H1 (cell line): ENCODE results near the gene WDR75. TPM values are rescaled to one million over a fixed set of nuclear protein-coding genes. Genes with fewer than 3 reads are reported as not detected.

Experiments used
- CTCF ChIA-PET: fragments of 300-600 bp; sonication (Branson Sonifier 250); formaldehyde crosslinking; loops from one replicate; lab custom pipeline; 2021; ENCODE audit not compliant: partially characterized antibody; lab: Charles Lee
- POLR2A ChIA-PET: fragments of 300-600 bp; sonication (Branson Sonifier 250); formaldehyde crosslinking; loops from one replicate; lab custom pipeline; 2021; ENCODE audit warnings: inconsistent platforms; ENCODE audit not compliant: partially characterized antibody; lab: Charles Lee
- DNase-seq, 2 experiments: peaks; one replicate each; pipeline versions ENCODE4 v3.0.0 to v3.0.0-alpha.2; 2010 to 2022; ENCODE audit warnings: low spot score in 2 of 2, low read depth in 1 of 2, mixed read lengths in 1 of 2
- FAIRE-seq: peaks from 2 replicates; lab custom pipeline; 2011; peaks lifted over from hg19 to GRCh38; lab: Jason Lieb, UNC
- H2AFZ ChIP-seq: 2 replicates; pipeline ENCODE4 v1.8.1; 2012; ENCODE audit warnings: low read length, inconsistent platforms
- H2AK5ac ChIP-seq: 2 replicates; pipeline ENCODE4 v1.6.1; 2013; ENCODE audit warnings: low read depth, low read length
- H2BK120ac ChIP-seq: replicated peaks from 2 replicates; pipeline ENCODE3; 2013; ENCODE audit warnings: low read depth, low read length, inconsistent platforms
- H2BK12ac ChIP-seq: 2 replicates; pipeline ENCODE4 v1.6.1; 2013; ENCODE audit warnings: low read depth, low read length
- H2BK15ac ChIP-seq: 2 replicates; pipeline ENCODE4 v1.6.1; 2013; ENCODE audit warnings: low read length
- H2BK20ac ChIP-seq: 2 replicates; pipeline ENCODE4 v1.6.1; 2013; ENCODE audit warnings: low read length
- H2BK5ac ChIP-seq: 2 replicates; pipeline ENCODE4 v1.6.1; 2013; ENCODE audit warnings: low read depth, low read length
- H3K14ac ChIP-seq: 2 replicates; pipeline ENCODE4 v1.6.1; 2013; ENCODE audit warnings: inconsistent platforms; ENCODE audit not compliant: insufficient read length
- H3K18ac ChIP-seq: 2 replicates; pipeline ENCODE4 v1.6.1; 2013; ENCODE audit warnings: low read length; ENCODE audit errors: extremely low read depth
- H3K23ac ChIP-seq: 2 replicates; pipeline ENCODE4 v1.6.1; 2013; ENCODE audit warnings: inconsistent platforms; ENCODE audit not compliant: insufficient read length
- H3K23me2 ChIP-seq: 2 replicates; pipeline ENCODE4 v1.6.1; 2013; ENCODE audit warnings: low read depth, low read length
- H3K27ac ChIP-seq: 2 replicates; pipeline ENCODE4 v1.6.1; 2011; ENCODE audit warnings: low read depth, low read length, inconsistent platforms
- H3K27me3 ChIP-seq, 4 experiments: replicated peaks in 1 of 4; 1 replicate in 1 of 4; 2 replicates in 3 of 4; pipeline versions ENCODE4 v1.6.1 to v1.8.1; 2011 to 2013; ENCODE audit warnings: low read length in 3 of 4, mild to moderate bottlenecking in 3 of 4, inconsistent platforms in 2 of 4, mixed read lengths in 2 of 4, moderate library complexity in 1 of 4; ENCODE audit not compliant: control insufficient read depth in 3 of 4, insufficient read depth in 3 of 4; ENCODE audit errors: extremely low read depth in 1 of 4
- H3K36me3 ChIP-seq, 4 experiments: 2 replicates each; pipeline versions ENCODE4 v1.6.1 to v1.8.1; 2011 to 2013; ENCODE audit warnings: mild to moderate bottlenecking in 4 of 4, low read length in 3 of 4, moderate library complexity in 2 of 4, control low read depth in 1 of 4, inconsistent platforms in 1 of 4; ENCODE audit not compliant: insufficient read depth in 4 of 4, control insufficient read depth in 2 of 4
- H3K4ac ChIP-seq: replicated peaks from 2 replicates; pipeline ENCODE3; 2013; ENCODE audit warnings: low read length, low read depth, mixed read lengths, inconsistent platforms; ENCODE audit not compliant: insufficient read length
- H3K4me1 ChIP-seq, 4 experiments: replicated peaks in 1 of 4; 1 replicate in 1 of 4; 2 replicates in 3 of 4; pipeline versions ENCODE4 v1.6.1 to v1.8.1; 2011 to 2013; ENCODE audit warnings: low read length in 3 of 4, inconsistent platforms in 2 of 4, mixed read lengths in 1 of 4; ENCODE audit not compliant: insufficient read depth in 4 of 4, control insufficient read depth in 3 of 4
- H3K4me2 ChIP-seq, 2 experiments: 2 replicates each; pipeline versions ENCODE4 v1.6.1 to v1.8.1; 2011 to 2013; ENCODE audit warnings: low read depth in 2 of 2, low read length in 2 of 2, control low read depth in 1 of 2, inconsistent platforms in 1 of 2, mild to moderate bottlenecking in 1 of 2; ENCODE audit not compliant: insufficient read depth in 1 of 2
- H3K4me3 ChIP-seq, 4 experiments: fragments of 200-600, 300-600 bp in 1 of 4; sonication (generic), shearing (Covaris generic), sonication (Bioruptor Twin) in 1 of 4; 2 replicates each; pipeline versions ENCODE4 v1.5.1 to v1.8.1; 2011 to 2016; ENCODE audit warnings: low read length in 4 of 4, low read depth in 3 of 4, control low read depth in 2 of 4, inconsistent platforms in 2 of 4, mild to moderate bottlenecking in 2 of 4, mixed read lengths in 1 of 4, moderate library complexity in 1 of 4; ENCODE audit not compliant: insufficient read depth in 2 of 4; ENCODE audit errors: extremely low read depth in 1 of 4
- H3K56ac ChIP-seq: replicated peaks from 2 replicates; pipeline ENCODE3; 2013; ENCODE audit warnings: low read depth, mild to moderate bottlenecking, mixed read lengths, low read length, inconsistent platforms; ENCODE audit not compliant: insufficient read length
- H3K79me1 ChIP-seq: 2 replicates; pipeline ENCODE4 v1.6.1; 2013; ENCODE audit warnings: low read depth, low read length, control low read depth
- H3K79me2 ChIP-seq, 2 experiments: 2 replicates each; pipeline versions ENCODE4 v1.6.1 to v1.8.1; 2012 to 2013; ENCODE audit warnings: low read length in 2 of 2, mild to moderate bottlenecking in 2 of 2, inconsistent platforms in 1 of 2; ENCODE audit not compliant: insufficient read depth in 2 of 2, control insufficient read depth in 1 of 2
- H3K9ac ChIP-seq, 4 experiments: replicated peaks in 1 of 4; 1 replicate in 1 of 4; 2 replicates in 3 of 4; pipeline versions ENCODE4 v1.6.1 to v1.8.1; 2011 to 2013; ENCODE audit warnings: low read depth in 3 of 4, low read length in 3 of 4, control low read depth in 2 of 4, mild to moderate bottlenecking in 2 of 4, moderate library complexity in 2 of 4, inconsistent platforms in 1 of 4; ENCODE audit errors: extremely low read depth in 1 of 4
- H3K9me3 ChIP-seq, 2 experiments: 2 replicates each; pipeline versions ENCODE4 v1.6.1 to v1.8.1; 2012 to 2013; ENCODE audit warnings: mild to moderate bottlenecking in 2 of 2, moderate library complexity in 2 of 2, control low read depth in 1 of 2, inconsistent platforms in 1 of 2, low read depth in 1 of 2, low read length in 1 of 2, mixed read lengths in 1 of 2; ENCODE audit not compliant: insufficient read depth in 2 of 2
- H4K20me1 ChIP-seq, 2 experiments: replicated peaks in 1 of 2; 2 replicates each; pipeline versions ENCODE3 to v1.8.1; 2011 to 2013; ENCODE audit warnings: inconsistent platforms in 2 of 2, low read length in 2 of 2, mild to moderate bottlenecking in 1 of 2; ENCODE audit not compliant: insufficient read depth in 2 of 2, control insufficient read depth in 1 of 2
- H4K5ac ChIP-seq: 2 replicates; pipeline ENCODE4 v1.6.1; 2013; ENCODE audit warnings: low read length, low read depth, mixed read lengths, inconsistent platforms; ENCODE audit not compliant: insufficient read length
- H4K8ac ChIP-seq: 2 replicates; pipeline ENCODE4 v1.8.0; 2013; ENCODE audit warnings: mild to moderate bottlenecking, moderate library complexity, low read length, inconsistent platforms; ENCODE audit not compliant: insufficient read depth; ENCODE audit errors: extremely low read depth
- H4K91ac ChIP-seq: replicated peaks from 2 replicates; pipeline ENCODE3; 2013; ENCODE audit warnings: low read length, mixed read lengths, inconsistent platforms; ENCODE audit not compliant: insufficient read length
- ASH2L ChIP-seq: fragments of 200-600, 300-600 bp; sonication (generic); IDR thresholded peaks from one replicate; pipeline ENCODE4 v1.7.1; 2017; ENCODE audit warnings: low read length
- CEBPB ChIP-seq: IDR thresholded peaks from 2 replicates; pipeline ENCODE4 v1.6.1; 2012; ENCODE audit warnings: low read depth, low read length
- EP300 ChIP-seq, 2 experiments: IDR thresholded peaks; 1 replicate in 1 of 2; 2 replicates in 1 of 2; pipeline ENCODE4 v1.6.1; 2011 to 2012; ENCODE audit warnings: low read depth in 2 of 2, low read length in 2 of 2, mild to moderate bottlenecking in 2 of 2, borderline replicate concordance in 1 of 2, inconsistent platforms in 1 of 2, moderate library complexity in 1 of 2
- FOSL1 ChIP-seq: IDR thresholded peaks from 2 replicates; pipeline ENCODE4 v1.6.1; 2011; ENCODE audit warnings: mild to moderate bottlenecking, low read depth, low read length, moderate library complexity; ENCODE audit not compliant: insufficient read depth
- KDM1A ChIP-seq: fragments of 200-600, 300-600 bp; sonication (generic); IDR thresholded peaks from 2 replicates; pipeline ENCODE4 v1.7.1; 2016; ENCODE audit warnings: mild to moderate bottlenecking, low read length, borderline replicate concordance
- KDM4A ChIP-seq: IDR thresholded peaks from one replicate; pipeline ENCODE4 v1.7.1; 2012; ENCODE audit warnings: low read depth, mild to moderate bottlenecking, moderate library complexity, low read length, inconsistent platforms; ENCODE audit not compliant: severe bottlenecking
- KDM5A ChIP-seq: fragments of 200-600 bp; IDR thresholded peaks from 2 replicates; pipeline ENCODE4 v1.7.1; 2012; ENCODE audit warnings: mild to moderate bottlenecking, low read length, inconsistent platforms, mixed read lengths
- PHF8 ChIP-seq: fragments of 200-600 bp; sonication (generic); conservative IDR thresholded peaks from 2 replicates; pipeline ENCODE4 v1.7.1; 2012; ENCODE audit warnings: low read depth, mild to moderate bottlenecking, inconsistent platforms, low read length, moderate library complexity
- POLR2AphosphoS5 ChIP-seq: IDR thresholded peaks from 2 replicates; pipeline ENCODE4 v1.6.1; 2011; ENCODE audit warnings: low read depth, low read length
- SIN3A ChIP-seq, 2 experiments: IDR thresholded peaks in 1 of 2; conservative IDR thresholded peaks in 1 of 2; 2 replicates each; pipeline ENCODE4 v1.6.1; 2011 to 2012; ENCODE audit warnings: low read length in 2 of 2, improper control_type of control experiment in 1 of 2, low read depth in 1 of 2, mild to moderate bottlenecking in 1 of 2
- SRF ChIP-seq: IDR thresholded peaks from 2 replicates; pipeline ENCODE4 v1.6.1; 2011; ENCODE audit warnings: mild to moderate bottlenecking, low read depth, low read length, moderate library complexity
- TAF1 ChIP-seq: IDR thresholded peaks from 2 replicates; pipeline ENCODE4 v1.6.1; 2011; ENCODE audit warnings: mild to moderate bottlenecking, low read depth, low read length
- TAF7 ChIP-seq: optimal IDR thresholded peaks from 2 replicates; pipeline ENCODE3; 2011; ENCODE audit warnings: low read depth, mild to moderate bottlenecking, inconsistent platforms, low read length, moderate library complexity, borderline replicate concordance
- WGBS, 2 experiments: shearing (Covaris generic) in 1 of 2; methylation state at CpG; one replicate each; pipeline versions ENCODE4 v1.1.6 to v1.1.7; 2013 to 2015; ENCODE audit warnings: low lambda C conversion rate in 2 of 2, mixed read lengths in 2 of 2, inconsistent platforms in 1 of 2, low coverage in 1 of 2, missing lambda C conversion rate in 1 of 2; ENCODE audit not compliant: insufficient replicate concordance in 2 of 2, insufficient coverage in 1 of 2, insufficient read length in 1 of 2; ENCODE audit errors: extremely low coverage in 1 of 2, missing lambda C conversion rate in 1 of 2; 5-methylcytosine and 5-hydroxymethylcytosine counted together
- polyA plus RNA-seq, 7 experiments: library from polyadenylated mRNA; depleted of rRNA in 3 of 7; stranded (reverse) in 5 of 7; unstranded in 2 of 7; fragments of >200 nt in 5 of 7; fragments of 200-250 nt in 2 of 7; gene quantifications; 1 replicate in 5 of 7; 2 replicates in 1 of 7; 4 replicates in 1 of 7; pipeline versions ENCODE4 v1.2.1 to v1.2.3, GENCODE V29; 2011 to 2013; ENCODE audit warnings: missing spikeins in 2 of 7, mixed read lengths in 2 of 7
- total RNA-seq: library from RNA; stranded (reverse); fragmentation: NEBNext Ultra II Directional; extraction: Animal tissue kit (Norgen Biotek cat#: 25700); gene quantifications from 2 replicates; pipeline ENCODE4 v1.2.1, GENCODE V29; 2021
- TF ChIP-seq, protein P1 (sequence below): IDR thresholded peaks from 2 replicates; pipeline ENCODE4 v1.6.1; 2012; ENCODE audit warnings: inconsistent platforms

The WDR75 gene
- total and polyA plus RNA-seq, 2 of the 8 experiments (the other 6 are each of a cell fraction or from before 2014, with no cell fraction given): 26.9 to 77.1 TPM

- Histone ChIP-seq H2BK15ac (no peak overlapping the region), H3K9me3 (peaks cover 12 to 13% of the 10 kb centered on the region in 2 experiments), H3K9ac (no peak overlapping the region), H3K4ac (no peak overlapping the region), H3K23ac (no peak overlapping the region), H2BK5ac (no peak overlapping the region), H3K23me2 (no peaks in the 10 kb centered on the region; the same call in 1 of the 2 replicates), H3K36me3 (no peaks in the 10 kb centered on the region), H2BK20ac (no peak overlapping the region), H3K18ac (no peak overlapping the region), H3K4me2 (no peak overlapping the region), H3K79me2 (no peaks in the 10 kb centered on the region), H3K56ac (no peak overlapping the region), H4K91ac (no peak overlapping the region), H4K5ac (no peak overlapping the region), H2BK120ac (no peak overlapping the region), H2BK12ac (no peak overlapping the region), H3K79me1 (no peaks in the 10 kb centered on the region), H3K14ac (no peak overlapping the region), H3K27ac (no peak overlapping the region), H2AFZ (no peak overlapping the region), H3K4me1 (peaks cover 0 to 3% (median 0%) of the 10 kb centered on the region in 4 experiments; a peak in 3 of 7 replicates), H4K20me1 (no peaks in the 10 kb centered on the region), H3K27me3 (no peaks in the 10 kb centered on the region), H4K8ac (no peak overlapping the region), H3K4me3 (no peak overlapping the region), H2AK5ac (no peak overlapping the region)
- DNase-seq (no peak), FAIRE-seq (no peak)
- POLR2A ChIA-PET: no interaction called here
- 87% methylated on average over 2 of the region's 2 CpGs; no CpG with 5 or more reads in 1 of the 2 experiments for WGBS, 2 experiments
- CTCF ChIA-PET: no interaction called here
- TF ChIP-seq TAF7 (no peak), PHF8 (no peak), TAF1 (no peak), KDM5A (no peak), CEBPB (no peak), SIN3A (conservative IDR thresholded peaks at IDR 0.05 in 1 of 2, IDR thresholded peaks at IDR 0.05 in 1 of 2; ENCODE audit: low read depth in 1 of 2, low read length in 2 of 2) (no peak), FOSL1 (no peak), SRF (no peak), POLR2AphosphoS5 (no peak), KDM4A (no peak), ASH2L (no peak), EP300 (IDR thresholded peaks at IDR 0.05; ENCODE audit: borderline replicate concordance in 1 of 2, low read depth in 2 of 2, low read length in 2 of 2) (no peak), KDM1A (no peak)
- TF ChIP-seq, protein P1, sequence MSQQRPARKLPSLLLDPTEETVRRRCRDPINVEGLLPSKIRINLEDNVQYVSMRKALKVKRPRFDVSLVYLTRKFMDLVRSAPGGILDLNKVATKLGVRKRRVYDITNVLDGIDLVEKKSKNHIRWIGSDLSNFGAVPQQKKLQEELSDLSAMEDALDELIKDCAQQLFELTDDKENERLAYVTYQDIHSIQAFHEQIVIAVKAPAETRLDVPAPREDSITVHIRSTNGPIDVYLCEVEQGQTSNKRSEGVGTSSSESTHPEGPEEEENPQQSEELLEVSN: no peak
These were observed 16.3 kb upstream of the WDR75 start for GRCh38 chr2:189424961-189425360.
